Prostate gland (tissue), 2 donors: Measurements from ENCODE around the gene CANX.

Experiments used
- CTCF ChIP-seq, 4 experiments: fragments of 200-600 bp in 2 of 4; fragments of 450-650 bp in 2 of 4; sonication (generic) in 2 of 4; IDR thresholded peaks; 1 replicate in 3 of 4; 2 replicates in 1 of 4; pipeline ENCODE4 v1.5.1; 2016 to 2019; ENCODE audit warnings: antibody characterized with exemption in 4 of 4, mild to moderate bottlenecking in 2 of 4, moderate library complexity in 2 of 4
- POLR2A ChIP-seq: fragments of 450-650 bp; IDR thresholded peaks from one replicate; pipeline ENCODE4 v1.6.1; 2016; ENCODE audit warnings: antibody characterized with exemption, mild to moderate bottlenecking
- POLR2AphosphoS5 ChIP-seq: sonication (generic); formaldehyde crosslinking; IDR thresholded peaks from one replicate; pipeline ENCODE4 v1.6.1; 2017; ENCODE audit warnings: antibody characterized with exemption

GRCh38 chr5:179776411-179776938 is 77.7 kb downstream of the CANX start:
- TF ChIP-seq CTCF (IDR thresholded peaks at IDR 0.05) (no peak), POLR2A (no peak), POLR2AphosphoS5 (no peak)
